GM18502 (cell line): Measurements from ENCODE around the gene TBL1Y.

Source experiments
- ATAC-seq: cut with Tn5 transposase; IDR thresholded peaks from one replicate; pipeline ENCODE4 v1.9.1; 2021; ENCODE audit warnings: mild to moderate bottlenecking; ENCODE audit not compliant: unreplicated experiment, poor library complexity

The TBL1Y gene

DNA sequence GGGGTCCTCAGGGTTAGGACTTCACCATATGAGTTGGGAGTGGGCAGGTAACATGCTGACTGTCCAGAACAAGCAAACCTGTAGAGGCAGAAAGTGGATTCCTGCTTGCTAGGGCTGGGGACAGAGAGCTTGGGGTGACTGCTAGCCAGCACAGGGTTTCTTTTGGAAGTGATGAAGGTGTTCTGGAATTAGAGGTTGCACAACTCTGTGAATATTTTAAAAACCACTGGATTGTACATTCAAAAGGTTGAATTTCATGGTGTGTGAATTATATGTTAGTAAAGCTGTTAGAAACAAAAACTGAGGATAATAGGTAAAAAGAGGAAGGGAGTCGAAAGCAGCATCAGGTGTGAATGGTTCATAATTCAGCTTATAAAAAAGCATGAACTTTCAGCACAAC, 57.7 kb downstream of the TBL1Y start:
- ATAC-seq: no peak

DNA sequence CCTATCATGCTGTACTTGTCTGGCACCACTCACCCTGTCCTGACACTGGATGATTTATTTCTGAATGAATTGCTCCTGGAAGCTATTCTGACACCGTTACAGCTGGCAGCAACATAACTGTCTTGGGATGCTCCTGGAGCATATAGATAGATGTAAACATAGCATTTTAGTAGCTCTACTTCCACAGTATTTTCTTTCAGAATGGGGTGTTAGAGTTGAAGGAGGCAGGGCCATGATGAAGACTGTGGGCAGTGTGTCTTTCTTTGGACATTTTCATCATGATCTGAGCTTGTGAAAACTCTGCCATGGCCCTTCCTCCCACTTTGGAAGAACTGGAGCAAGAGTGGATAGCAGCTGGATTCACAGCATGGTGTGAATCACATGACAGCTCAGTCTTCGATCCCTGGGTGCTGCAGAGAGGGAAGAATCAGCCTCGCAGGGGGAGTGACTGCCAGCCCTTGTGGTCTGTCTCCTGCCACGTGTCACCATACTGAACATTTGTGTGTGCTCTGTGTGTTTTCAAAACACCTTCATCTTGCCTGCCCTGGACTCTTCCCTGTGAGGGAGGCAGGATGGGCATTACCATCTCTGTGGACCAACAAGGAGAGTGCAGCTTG, 61.9 kb downstream of the TBL1Y start:
- ATAC-seq: no peak

DNA sequence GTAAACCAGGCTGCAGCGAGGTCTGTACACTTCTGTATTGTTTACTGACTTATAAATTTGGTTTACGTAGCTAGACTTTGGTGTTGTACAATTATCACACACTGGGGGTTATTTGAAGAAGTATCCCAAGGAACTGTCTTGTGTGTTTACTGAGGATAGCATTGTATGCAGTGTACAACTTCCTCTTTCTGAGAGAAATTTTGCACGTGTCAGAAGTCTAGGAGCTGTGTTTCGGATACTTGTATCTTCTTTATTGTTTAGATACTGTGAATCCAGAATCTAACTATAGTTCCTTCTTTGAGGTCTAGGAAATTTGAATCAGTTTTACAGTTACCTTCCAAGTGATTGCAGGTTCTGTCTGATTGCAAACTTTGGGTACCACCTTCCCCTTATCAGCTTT, 64.5 kb downstream of the TBL1Y start:
- no peak for ATAC-seq

DNA sequence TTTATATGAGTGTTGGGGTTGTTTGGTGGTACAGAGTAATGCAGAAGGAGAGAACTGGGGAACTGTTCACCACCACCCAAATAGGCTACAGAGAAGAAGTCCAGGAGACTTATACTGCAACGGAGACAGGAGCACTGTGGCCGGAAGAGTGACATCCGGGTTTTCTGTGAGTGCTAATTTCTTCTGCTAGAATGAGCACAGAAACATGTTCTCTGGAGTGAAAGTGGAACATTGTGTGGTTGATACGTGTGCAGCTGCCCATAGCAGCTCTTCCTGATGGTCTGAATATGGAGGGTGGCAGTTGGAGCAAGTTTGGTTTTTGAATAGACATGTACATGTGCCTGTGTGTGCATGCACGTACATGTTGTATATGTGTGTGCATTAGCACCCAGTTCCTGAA, 67.3 kb downstream of the TBL1Y start:
- no peak for ATAC-seq

DNA sequence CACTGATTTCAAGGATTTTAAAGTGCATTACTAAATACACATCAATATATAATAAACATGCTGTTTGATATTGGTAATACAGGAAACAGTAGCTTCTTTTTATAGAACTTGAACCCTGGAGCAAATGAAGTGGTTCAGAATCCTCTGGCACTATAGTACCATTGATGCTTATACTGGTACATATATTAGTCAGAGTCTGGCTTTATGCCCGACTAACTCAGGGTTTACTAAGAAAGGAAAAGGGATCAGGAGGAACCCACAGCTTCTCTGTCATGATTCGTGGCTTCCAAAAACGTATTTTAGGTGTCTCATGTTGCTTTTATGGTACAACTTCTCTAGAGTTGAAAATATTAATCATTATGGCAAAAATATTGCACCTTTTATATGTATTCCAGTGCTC, 72.7 kb downstream of the TBL1Y start:
- no peak for ATAC-seq

DNA sequence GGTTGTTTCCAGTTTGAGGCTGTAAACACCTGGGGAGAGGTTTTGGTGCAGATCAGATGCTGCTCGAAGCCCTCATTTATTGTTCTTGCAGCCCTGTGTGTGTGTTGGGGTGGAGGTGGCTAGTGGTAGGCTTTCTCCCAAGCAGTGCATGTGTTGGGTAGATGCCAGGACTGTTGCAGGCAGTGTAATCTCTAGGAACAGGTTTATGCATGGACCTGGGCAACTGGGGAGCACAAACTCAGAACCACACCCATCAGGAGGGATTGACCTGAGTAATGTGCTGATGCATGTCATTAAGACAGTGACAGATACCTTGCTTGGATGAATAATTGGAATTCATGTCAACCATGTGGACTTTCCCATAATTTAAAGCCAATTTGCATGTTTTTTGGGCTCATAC, 77.3 kb downstream of the TBL1Y start:
- no peak for ATAC-seq

DNA sequence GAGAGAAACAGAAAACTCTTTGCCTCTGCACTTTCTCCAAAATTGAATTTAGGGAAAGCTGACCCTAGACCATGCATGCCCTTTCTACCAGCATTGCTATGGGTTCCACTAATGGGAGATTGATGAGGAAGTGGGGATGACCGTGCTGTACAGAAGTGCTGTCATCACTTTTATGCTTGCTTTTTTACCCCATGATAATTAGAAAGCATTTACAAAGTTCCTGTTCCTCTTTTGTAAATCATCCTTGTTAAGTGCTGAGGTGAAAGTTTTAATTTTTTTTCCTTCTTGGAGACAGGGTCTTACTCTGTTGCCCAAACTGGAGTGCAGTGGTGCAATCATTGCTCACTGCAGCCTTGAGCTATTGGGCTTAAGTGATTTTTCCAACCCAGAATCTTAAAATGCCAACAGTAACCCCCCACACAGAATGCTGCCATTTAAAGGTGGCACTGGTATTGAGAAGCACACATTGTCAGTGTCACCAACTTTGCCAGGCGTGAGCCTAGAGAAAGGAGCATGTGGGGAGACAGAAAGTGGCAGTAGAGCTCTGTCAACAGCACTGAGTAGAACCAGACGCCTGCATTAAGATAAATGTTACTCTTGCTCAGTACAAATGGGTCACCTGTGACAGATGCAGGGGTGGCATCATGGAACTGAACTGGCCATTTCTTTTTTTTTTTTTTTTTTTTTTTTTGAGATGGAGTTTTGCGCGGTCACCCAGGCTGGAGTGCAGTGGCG, 79.6 kb downstream of the TBL1Y start:
- no peak for ATAC-seq

DNA sequence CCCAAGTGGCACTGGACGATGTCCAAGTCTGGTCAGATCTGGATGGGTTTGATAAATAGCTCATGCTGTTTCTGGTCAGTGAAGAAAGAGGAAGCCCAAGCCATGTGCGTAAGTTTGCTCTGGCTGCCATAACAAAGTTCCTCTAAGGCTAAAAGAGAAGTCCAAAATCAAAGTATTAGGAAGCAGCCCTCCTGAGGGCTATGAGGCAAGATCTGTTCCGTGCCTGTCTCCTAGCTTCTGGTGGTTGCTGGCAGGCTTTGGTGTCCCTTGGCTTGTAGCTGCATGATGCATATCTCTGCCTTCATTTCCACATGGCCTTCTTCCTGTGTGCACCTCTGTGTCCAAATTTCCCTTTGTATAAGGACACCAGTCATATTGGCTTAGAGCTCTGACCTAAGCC, 81.5 kb downstream of the TBL1Y start:
- no peak for ATAC-seq

DNA sequence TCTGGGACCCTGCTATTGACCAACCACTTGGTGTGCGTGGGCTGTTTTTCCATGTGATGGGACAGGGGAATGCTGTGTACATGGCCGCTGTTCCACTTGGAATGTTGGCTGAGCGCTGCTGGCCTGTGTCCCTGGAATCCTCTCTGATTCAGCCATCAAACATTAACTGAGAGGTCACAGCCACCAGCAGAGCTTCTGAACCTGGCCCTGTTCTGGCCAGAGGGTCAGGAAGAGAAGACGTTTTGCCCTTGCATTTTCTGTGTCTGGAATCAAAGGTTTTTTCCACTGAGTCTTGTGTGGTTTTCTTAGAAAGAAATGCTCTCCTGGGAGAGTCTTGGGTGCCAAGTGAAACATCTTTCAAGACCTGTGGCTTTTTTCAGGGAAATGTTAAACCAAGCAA, 85.5 kb downstream of the TBL1Y start:
- ATAC-seq: no peak

DNA sequence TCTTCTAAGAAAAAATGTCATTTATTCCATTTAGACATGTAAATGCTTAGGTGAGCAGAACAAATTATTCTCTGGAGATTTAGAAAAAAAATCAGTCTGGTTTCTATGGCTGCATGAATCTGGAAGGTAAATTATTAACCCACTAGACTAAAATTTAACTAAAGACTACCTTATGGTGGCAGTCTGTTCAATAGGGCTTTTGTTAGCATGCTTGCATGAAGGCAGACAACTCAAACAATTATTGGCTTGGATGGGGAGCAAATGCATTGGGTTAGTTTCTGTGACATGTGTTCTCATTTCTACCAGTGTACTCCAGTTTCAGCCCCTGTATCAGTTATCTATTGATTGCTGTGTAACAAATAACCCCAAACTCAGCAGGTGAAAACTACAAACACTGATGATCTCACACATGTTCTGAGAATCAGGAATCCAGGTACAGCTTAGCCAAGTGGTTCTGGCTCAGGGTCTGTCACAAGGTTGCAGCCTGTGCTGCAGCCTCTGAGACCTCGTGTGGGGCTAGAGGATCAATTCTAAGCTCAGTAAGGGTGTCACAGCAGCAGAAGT, 87.1 kb downstream of the TBL1Y start:
- ATAC-seq: no peak

DNA sequence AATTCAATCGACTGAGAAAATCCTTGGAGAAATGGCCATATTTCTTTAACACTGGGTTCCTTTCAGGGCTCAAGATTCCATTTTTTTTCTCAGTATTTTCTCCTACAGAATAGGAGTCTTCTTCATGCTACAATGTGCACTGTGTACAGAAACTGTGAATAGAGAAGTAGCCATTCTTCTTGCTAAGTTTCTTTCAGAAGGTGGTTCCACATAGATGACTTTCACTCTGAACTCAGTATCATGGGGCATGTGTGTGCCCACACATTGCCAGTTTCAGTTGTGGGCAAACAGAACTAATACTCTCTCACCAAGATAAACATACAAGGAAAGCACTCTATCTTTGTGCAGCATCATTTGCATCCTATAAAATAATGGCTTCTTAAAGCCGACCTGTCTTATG, 89.4 kb downstream of the TBL1Y start:
- no peak for ATAC-seq

DNA sequence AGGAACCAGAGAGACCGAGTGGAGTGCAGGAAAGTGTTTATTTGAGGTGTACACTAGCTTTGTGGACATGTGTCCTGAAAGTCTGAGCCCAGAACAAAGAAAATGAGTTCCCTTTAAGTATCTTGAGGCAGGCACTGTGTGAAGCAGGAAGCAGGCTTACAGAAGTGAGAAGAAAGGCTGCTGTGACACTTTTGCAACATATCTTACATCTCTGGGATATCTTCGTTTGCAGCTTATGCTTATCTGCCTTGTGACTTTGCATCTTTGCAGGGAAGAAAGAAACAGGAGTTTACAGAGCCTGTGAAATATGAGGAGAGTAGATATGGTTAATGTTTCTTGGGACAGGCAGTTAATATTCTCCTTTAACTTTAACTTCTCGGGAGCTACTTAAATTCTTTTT, 92.1 kb downstream of the TBL1Y start:
- no peak for ATAC-seq

DNA sequence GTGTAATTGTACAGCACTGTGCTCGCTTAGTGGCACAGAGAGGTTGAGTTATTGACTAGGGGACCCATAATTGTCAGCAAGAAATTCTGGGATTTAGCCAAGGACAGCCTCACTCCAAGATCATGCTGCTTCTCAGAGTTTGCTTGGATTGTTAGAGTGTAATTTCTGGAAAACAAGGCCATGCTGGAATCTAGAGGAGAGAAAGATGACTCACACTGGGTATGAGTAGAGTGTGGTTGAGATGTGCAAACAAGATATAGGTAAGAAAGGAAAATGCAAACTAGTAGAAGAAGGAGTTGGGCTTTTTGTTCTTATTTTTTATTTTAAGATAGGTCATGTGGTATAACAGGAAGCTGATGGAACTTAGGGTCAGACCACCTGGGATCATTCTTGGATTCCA, 97.4 kb downstream of the TBL1Y start:
- ATAC-seq: no peak

DNA sequence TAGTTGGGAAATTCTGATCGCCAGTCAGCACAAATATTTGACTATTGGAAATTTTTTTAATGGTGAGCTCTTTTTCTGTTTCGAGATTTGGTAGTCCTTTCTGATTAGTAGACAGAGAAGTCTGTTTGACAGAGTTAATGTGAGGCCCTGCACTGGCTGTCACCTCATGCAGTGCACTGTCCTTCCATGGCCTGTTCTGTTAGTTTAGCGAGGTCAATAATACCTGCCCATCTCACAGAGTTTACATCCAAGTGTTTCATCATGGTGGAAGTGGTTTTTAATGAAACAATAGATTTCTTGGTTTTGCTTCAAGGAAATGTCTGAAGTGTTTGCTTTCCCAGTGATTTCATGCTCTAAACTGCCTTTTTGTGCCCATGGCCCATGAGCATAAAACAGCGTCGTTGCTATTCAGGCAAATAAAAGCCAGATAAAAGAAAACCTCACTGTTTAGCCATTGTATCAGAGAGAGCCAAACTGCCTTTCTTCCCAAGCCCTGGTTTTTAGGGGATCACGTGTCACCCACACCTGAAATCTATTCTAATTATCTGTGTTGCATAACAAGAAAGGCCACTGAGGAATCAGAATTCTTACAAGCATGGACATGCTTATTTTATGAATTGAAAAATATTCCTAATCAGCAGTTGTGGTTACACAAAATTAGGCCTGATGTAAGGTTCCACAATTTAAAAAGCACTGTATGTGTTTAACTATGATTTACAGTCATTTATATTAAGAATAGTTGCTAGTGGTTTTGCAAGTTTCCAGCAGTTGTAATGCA, 98.3 kb downstream of the TBL1Y start:
- no peak for ATAC-seq

DNA sequence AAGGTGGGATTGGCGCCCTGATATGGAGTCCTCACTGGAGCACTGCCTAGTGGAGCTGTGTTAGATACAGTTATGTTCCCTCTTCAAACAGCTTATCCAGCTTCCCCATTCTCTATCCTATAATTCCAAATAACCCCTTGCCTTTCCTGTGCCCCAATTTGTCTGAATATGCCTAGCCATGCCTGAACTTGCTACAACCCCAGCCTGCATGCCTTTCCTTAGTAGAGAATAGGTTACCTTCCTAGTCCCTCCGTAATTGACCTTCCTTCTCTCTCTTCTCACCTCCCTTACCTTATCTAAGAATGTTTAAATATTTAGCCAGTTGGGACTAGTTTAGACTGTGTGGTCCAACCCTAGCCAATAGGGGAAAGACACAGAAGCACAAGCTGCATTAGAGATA, 102.6 kb downstream of the TBL1Y start:
- ATAC-seq: no peak

DNA sequence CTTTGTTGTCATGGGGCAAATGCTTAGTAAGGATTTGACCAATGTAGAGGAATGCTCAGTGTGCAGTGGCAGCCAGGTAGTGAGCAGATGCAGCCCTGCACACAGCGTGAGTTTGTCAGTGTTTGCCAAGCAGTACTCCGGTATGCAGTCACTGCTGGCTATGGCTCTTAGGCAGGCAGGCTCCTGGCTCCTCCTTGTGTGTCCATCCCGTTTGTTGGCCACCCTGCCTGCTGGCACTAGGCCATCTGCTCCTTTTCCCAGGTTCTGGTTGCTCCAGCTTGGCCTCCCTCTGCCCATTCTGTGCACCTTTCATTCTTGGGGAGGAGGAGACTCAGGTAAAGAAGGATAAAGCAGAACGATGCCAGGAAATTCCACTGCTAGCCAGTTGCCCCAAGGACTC, 106.0 kb downstream of the TBL1Y start:
- ATAC-seq: no peak

DNA sequence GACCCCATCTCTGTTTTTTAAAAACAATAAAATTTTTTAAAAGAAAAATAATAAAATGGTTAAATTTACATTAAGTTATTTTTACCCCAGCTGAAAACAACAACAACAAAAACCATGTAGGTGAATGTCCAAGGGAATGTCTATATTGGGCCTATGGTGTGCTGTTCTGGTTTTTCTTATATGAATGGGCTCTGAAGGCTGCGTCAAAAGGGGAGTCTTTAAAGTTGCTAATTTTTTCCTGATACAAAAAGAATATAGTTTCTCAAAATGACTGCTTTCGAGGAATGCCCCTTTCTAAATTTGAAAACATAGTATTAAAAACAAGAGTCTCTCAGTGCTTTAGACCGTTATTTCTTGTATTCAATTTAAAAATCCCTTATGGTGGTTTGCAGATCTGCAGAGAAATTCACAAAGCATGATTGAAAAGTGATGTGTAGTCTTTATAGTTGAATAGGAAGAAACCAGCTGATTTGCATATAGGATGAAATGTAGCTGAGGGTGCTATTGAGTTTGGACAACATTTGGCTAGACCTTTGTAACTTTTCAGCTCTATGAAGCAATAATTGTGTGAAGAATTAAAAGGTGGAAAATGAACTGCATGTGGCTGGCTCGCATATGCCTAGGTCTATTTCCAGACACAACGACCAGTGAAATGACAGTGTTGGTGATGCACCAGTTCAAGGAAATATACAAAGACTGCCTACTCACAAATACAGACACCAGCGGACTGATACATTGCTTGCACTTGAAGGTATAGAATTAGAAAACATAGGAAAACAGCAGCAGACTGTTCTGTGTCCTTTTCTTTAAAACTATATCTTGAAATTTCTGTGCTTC, 107.0 kb downstream of the TBL1Y start:
- no peak for ATAC-seq

DNA sequence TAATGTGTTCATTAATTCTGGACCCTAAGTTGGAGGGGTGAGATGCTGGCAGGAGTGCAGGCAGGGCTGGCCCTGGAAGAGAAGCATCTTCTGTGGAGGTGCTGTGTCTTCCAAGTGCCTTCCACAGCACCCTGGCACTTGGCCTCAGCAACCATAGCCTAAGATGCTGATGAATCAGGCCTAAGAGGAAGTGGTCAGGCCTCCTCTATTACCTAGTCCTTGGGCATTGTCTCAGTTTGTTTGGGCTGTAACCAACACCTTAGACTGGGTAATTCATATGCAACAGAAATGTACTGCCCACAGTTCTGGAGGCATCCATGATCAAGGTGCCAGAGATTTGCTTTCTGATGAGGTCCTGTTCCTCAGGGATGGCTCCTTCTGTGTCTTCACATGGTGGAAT, 128.5 kb downstream of the TBL1Y start:
- ATAC-seq: no peak

DNA sequence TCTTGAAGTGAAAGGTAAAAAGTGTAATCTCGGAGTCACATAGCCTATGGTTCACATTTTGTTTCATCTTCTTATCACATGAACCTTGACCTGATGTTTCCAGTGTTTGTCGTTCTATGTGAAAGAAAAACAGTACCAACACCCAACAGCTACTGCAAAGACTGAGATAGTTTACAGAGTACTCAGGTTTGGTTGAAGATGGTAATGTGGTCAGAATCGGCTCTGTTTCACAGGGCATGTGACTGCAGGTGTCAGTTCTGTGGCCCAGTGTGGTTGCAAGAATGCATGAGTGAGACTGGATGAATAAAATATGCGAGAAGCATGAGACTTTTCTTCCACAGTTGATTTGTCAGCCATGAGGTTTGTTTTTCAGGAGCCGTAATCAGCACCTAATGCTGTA, 130.2 kb downstream of the TBL1Y start:
- ATAC-seq: no peak

DNA sequence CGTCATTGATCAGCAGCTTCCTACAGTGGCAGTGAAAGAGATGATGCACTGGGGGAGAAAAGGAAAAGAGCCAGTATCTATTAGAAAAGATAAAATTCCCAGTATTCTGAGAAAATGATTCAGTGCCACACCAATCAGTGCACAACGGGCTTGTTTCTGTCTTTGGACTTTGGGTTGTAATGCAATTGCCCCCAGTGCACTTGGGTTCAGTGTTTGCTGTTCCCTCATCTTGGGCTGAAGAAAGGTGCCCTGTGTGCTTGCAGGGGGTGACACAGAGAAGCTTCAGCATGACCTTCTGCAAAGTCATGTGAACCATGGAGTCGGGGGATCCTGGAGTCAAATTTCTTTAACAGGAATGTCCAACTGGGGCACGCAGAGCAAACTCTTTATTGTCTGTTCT, 131.5 kb downstream of the TBL1Y start:
- no peak for ATAC-seq
